H1 (cell line): Measurements from ENCODE around the gene PRKCSH. TPM values are rescaled to one million over a fixed set of nuclear protein-coding genes. Genes with fewer than 3 reads are reported as not detected.

ENCODE experiments used
- BCL11A ChIP-seq, 2 experiments: IDR thresholded peaks; one replicate each; pipeline ENCODE4 v1.6.1; 2011; ENCODE audit warnings: low read depth in 2 of 2, low read length in 2 of 2, mild to moderate bottlenecking in 2 of 2
- CHD2 ChIP-seq: IDR thresholded peaks from 2 replicates; pipeline ENCODE4 v1.6.1; 2012; ENCODE audit warnings: low read length, improper control_type of control experiment
- EP300 ChIP-seq, 2 experiments: IDR thresholded peaks; 1 replicate in 1 of 2; 2 replicates in 1 of 2; pipeline ENCODE4 v1.6.1; 2011 to 2012; ENCODE audit warnings: low read depth in 2 of 2, low read length in 2 of 2, mild to moderate bottlenecking in 2 of 2, borderline replicate concordance in 1 of 2, inconsistent platforms in 1 of 2, moderate library complexity in 1 of 2
- FOSL1 ChIP-seq: IDR thresholded peaks from 2 replicates; pipeline ENCODE4 v1.6.1; 2011; ENCODE audit warnings: mild to moderate bottlenecking, low read depth, low read length, moderate library complexity; ENCODE audit not compliant: insufficient read depth
- GABPA ChIP-seq: IDR thresholded peaks from 2 replicates; pipeline ENCODE4 v1.6.1; 2011; ENCODE audit warnings: mild to moderate bottlenecking, low read length, moderate library complexity, borderline replicate concordance; ENCODE audit not compliant: insufficient read depth
- HDAC2 ChIP-seq, 2 experiments: fragments of 300-600 bp in 1 of 2; sonication (generic) in 1 of 2; IDR thresholded peaks; 2 replicates each; pipeline ENCODE4 v1.6.1; 2011 to 2012; ENCODE audit warnings: low read depth in 2 of 2, low read length in 2 of 2, mild to moderate bottlenecking in 2 of 2, moderate library complexity in 2 of 2, borderline replicate concordance in 1 of 2, inconsistent platforms in 1 of 2
- JUND ChIP-seq: IDR thresholded peaks from 2 replicates; pipeline ENCODE4 v1.6.1; 2011; ENCODE audit warnings: mild to moderate bottlenecking, improper control_type of control experiment, low read length
- NRF1 ChIP-seq: IDR thresholded peaks from 2 replicates; pipeline ENCODE4 v1.6.1; 2011; ENCODE audit warnings: mild to moderate bottlenecking, low read depth, low read length, improper control_type of control experiment
- RAD21 ChIP-seq, 2 experiments: IDR thresholded peaks in 1 of 2; conservative IDR thresholded peaks in 1 of 2; 2 replicates each; pipeline ENCODE4 v1.6.1; 2011; ENCODE audit warnings: low read depth in 2 of 2, low read length in 2 of 2, improper control_type of control experiment in 1 of 2, inconsistent platforms in 1 of 2, mild to moderate bottlenecking in 1 of 2, moderate library complexity in 1 of 2
- RFX5 ChIP-seq: IDR thresholded peaks from 2 replicates; pipeline ENCODE4 v1.6.1; 2011; ENCODE audit warnings: low read depth, low read length, improper control_type of control experiment, borderline replicate concordance
- RXRA ChIP-seq: IDR thresholded peaks from 2 replicates; pipeline ENCODE4 v1.6.1; 2011; ENCODE audit warnings: low read depth, mild to moderate bottlenecking, low read length, moderate library complexity; ENCODE audit not compliant: insufficient read depth
- TAF7 ChIP-seq: optimal IDR thresholded peaks from 2 replicates; pipeline ENCODE3; 2011; ENCODE audit warnings: low read depth, mild to moderate bottlenecking, inconsistent platforms, low read length, moderate library complexity, borderline replicate concordance
- TEAD4 ChIP-seq: IDR thresholded peaks from 2 replicates; pipeline ENCODE4 v1.6.1; 2012; ENCODE audit warnings: low read depth, low read length, inconsistent platforms, mixed read lengths
- polyA plus RNA-seq, 7 experiments: library from polyadenylated mRNA; depleted of rRNA in 3 of 7; stranded (reverse) in 5 of 7; unstranded in 2 of 7; fragments of >200 nt in 5 of 7; fragments of 200-250 nt in 2 of 7; gene quantifications; 1 replicate in 5 of 7; 2 replicates in 1 of 7; 4 replicates in 1 of 7; pipeline versions ENCODE4 v1.2.1 to v1.2.3, GENCODE V29; 2011 to 2013; ENCODE audit warnings: missing spikeins in 2 of 7, mixed read lengths in 2 of 7
- total RNA-seq: library from RNA; stranded (reverse); fragmentation: NEBNext Ultra II Directional; extraction: Animal tissue kit (Norgen Biotek cat#: 25700); gene quantifications from 2 replicates; pipeline ENCODE4 v1.2.1, GENCODE V29; 2021
- TF ChIP-seq, protein P1 (sequence below), 3 experiments: IDR thresholded peaks; 1 replicate in 2 of 3; 2 replicates in 1 of 3; pipeline versions ENCODE4 v1.5.1 to v1.6.1; 2011; ENCODE audit warnings: low read length in 3 of 3, mild to moderate bottlenecking in 3 of 3, inconsistent platforms in 2 of 3, low read depth in 1 of 3, moderate library complexity in 1 of 3; ENCODE audit not compliant: insufficient read depth in 1 of 3; ENCODE audit errors: control extremely low read depth in 1 of 3
- TF ChIP-seq, protein P2 (sequence below): IDR thresholded peaks from 2 replicates; pipeline ENCODE4 v1.6.1; 2011; ENCODE audit warnings: low read depth, mild to moderate bottlenecking, low read length; ENCODE audit not compliant: insufficient read depth

The PRKCSH gene
- total and polyA plus RNA-seq, 2 of the 8 experiments (the other 6 are each of a cell fraction or from before 2014, with no cell fraction given) = 97.2 to 337 TPM

DNA sequence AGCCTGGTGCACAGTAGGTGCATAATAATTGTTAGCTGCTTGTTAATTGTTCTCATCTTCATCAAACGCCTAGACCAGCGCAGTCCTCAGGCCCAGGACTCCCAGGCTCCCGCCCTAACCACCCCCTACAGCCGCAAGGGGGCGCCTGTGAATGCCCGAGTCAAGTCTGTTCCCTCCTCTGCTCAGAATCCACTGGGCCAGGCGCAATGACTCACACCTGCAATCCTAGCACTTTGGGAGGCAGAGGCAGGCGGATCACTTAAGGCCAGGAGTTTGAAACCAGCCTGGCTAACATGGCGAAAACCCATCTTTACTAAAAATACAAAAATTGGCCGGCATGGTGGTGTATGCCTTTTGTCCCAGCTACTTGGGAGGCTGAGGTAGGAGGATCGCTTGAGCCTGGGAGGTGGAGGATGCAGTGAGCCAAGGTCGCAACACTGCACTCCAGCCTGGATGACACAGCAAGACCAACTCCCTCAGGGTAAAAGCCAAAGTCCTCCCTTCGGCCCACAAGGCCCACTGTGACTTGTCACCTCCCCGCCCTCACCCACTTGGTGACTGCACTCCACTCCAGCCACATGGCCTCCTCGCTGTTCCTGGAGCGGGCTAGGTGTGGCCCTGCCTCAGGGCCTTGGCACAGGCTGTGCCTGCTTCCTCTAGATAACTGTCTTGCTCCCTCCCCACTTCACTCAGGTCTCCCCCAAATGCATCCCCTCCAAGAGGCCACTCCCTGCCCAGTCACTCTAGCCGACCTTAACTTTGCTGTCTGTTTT, 61.1 kb downstream of the PRKCSH start (continued):
- TF ChIP-seq, protein P1, sequence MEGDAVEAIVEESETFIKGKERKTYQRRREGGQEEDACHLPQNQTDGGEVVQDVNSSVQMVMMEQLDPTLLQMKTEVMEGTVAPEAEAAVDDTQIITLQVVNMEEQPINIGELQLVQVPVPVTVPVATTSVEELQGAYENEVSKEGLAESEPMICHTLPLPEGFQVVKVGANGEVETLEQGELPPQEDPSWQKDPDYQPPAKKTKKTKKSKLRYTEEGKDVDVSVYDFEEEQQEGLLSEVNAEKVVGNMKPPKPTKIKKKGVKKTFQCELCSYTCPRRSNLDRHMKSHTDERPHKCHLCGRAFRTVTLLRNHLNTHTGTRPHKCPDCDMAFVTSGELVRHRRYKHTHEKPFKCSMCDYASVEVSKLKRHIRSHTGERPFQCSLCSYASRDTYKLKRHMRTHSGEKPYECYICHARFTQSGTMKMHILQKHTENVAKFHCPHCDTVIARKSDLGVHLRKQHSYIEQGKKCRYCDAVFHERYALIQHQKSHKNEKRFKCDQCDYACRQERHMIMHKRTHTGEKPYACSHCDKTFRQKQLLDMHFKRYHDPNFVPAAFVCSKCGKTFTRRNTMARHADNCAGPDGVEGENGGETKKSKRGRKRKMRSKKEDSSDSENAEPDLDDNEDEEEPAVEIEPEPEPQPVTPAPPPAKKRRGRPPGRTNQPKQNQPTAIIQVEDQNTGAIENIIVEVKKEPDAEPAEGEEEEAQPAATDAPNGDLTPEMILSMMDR (IDR thresholded peaks at IDR 0.05; ENCODE audit: control extremely low read depth in 1 of 3, insufficient read depth in 1 of 3, low read depth in 1 of 3, low read length in 3 of 3) = peak; percentile 85 to 91 (median 89)
- TF ChIP-seq BCL11A (IDR thresholded peaks at IDR 0.05; ENCODE audit: low read depth in 2 of 2, low read length in 2 of 2) = no peak
- TF ChIP-seq, protein P2, sequence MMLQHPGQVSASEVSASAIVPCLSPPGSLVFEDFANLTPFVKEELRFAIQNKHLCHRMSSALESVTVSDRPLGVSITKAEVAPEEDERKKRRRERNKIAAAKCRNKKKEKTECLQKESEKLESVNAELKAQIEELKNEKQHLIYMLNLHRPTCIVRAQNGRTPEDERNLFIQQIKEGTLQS = no peak
- TF ChIP-seq JUND = peak; percentile 77; the same call in 1 of the 2 replicates
- TF ChIP-seq NRF1 = no peak
- TF ChIP-seq TEAD4 = no peak
- TF ChIP-seq FOSL1 = no peak
- no peak for TF ChIP-seq CHD2
- no peak for TF ChIP-seq RFX5
- TF ChIP-seq RAD21 (IDR thresholded peaks at IDR 0.05 in 1 of 2, conservative IDR thresholded peaks at IDR 0.05 in 1 of 2; ENCODE audit: low read depth in 2 of 2, low read length in 2 of 2) = peak; percentile 62 to 76
- TF ChIP-seq HDAC2 (IDR thresholded peaks at IDR 0.05; ENCODE audit: borderline replicate concordance in 1 of 2, low read depth in 2 of 2, low read length in 2 of 2) = no peak
- no peak for TF ChIP-seq EP300 (IDR thresholded peaks at IDR 0.05; ENCODE audit: borderline replicate concordance in 1 of 2, low read depth in 2 of 2, low read length in 2 of 2)
- no peak for TF ChIP-seq TAF7
- peak; percentile 45; the same call in 1 of the 2 replicates for TF ChIP-seq GABPA
- no peak for TF ChIP-seq RXRA
